CD14-positive monocyte (primary cell): ENCODE data around the gene CAMTA1. TPM values are rescaled to one million over a fixed set of nuclear protein-coding genes. Genes with fewer than 3 reads are reported as not detected.

Source experiments
- DNase-seq, 3 donors: peaks; one replicate each; pipeline ENCODE4 v3.0.0-alpha.2; 2011 to 2022
- H2AFZ ChIP-seq: 2 replicates; pipeline ENCODE4 v1.6.0; 2012; ENCODE audit warnings: mild to moderate bottlenecking, low read depth, low read length, inconsistent platforms; ENCODE audit not compliant: insufficient read depth, poor library complexity, severe bottlenecking
- H3K27ac ChIP-seq, 2 donors: 1 replicate in 1 of 2; 2 replicates in 1 of 2; pipeline ENCODE4 v1.5.1; 2012 to 2013; ENCODE audit warnings: low read length in 2 of 2, control low read depth in 1 of 2, inconsistent platforms in 1 of 2, low read depth in 1 of 2, mild to moderate bottlenecking in 1 of 2
- H3K27me3 ChIP-seq, 2 donors: one replicate each; pipeline versions ENCODE4 v1.6.0 to v1.6.1; 2011 to 2013; ENCODE audit warnings: low read length in 2 of 2; ENCODE audit not compliant: control insufficient read depth in 2 of 2, insufficient read depth in 2 of 2
- H3K36me3 ChIP-seq, 2 donors: replicated peaks in 1 of 2; 1 replicate in 1 of 2; 2 replicates in 1 of 2; pipeline versions ENCODE4 v1.5.1 to v1.6.1; 2012 to 2013; ENCODE audit warnings: low read length in 2 of 2, control low read depth in 1 of 2, inconsistent platforms in 1 of 2, mild to moderate bottlenecking in 1 of 2; ENCODE audit not compliant: insufficient read depth in 2 of 2, control insufficient read depth in 1 of 2
- H3K4me1 ChIP-seq, 2 donors: 1 replicate in 1 of 2; 2 replicates in 1 of 2; pipeline versions ENCODE4 v1.5.1 to v1.6.1; 2012 to 2013; ENCODE audit warnings: low read length in 2 of 2, control low read depth in 1 of 2, inconsistent platforms in 1 of 2, mild to moderate bottlenecking in 1 of 2, moderate library complexity in 1 of 2; ENCODE audit not compliant: insufficient read depth in 2 of 2, control insufficient read depth in 1 of 2
- H3K4me2 ChIP-seq: replicated peaks from 2 replicates; pipeline ENCODE3; 2012; ENCODE audit warnings: low read length, moderate library complexity, mild to moderate bottlenecking; ENCODE audit not compliant: poor library complexity, severe bottlenecking; ENCODE audit errors: extremely low read depth
- H3K4me3 ChIP-seq, 3 experiments: fragments of 200-600 bp in 1 of 3; sonication (generic) in 1 of 3; replicated peaks in 1 of 3; 1 replicate in 2 of 3; 2 replicates in 1 of 3; pipeline ENCODE4 v1.5.1; 2011 to 2013; ENCODE audit warnings: low read length in 3 of 3, mild to moderate bottlenecking in 3 of 3, control low read depth in 2 of 3, low read depth in 2 of 3, inconsistent platforms in 1 of 3, moderate library complexity in 1 of 3
- H3K79me2 ChIP-seq: 2 replicates; pipeline ENCODE4 v1.6.0; 2012; ENCODE audit warnings: mild to moderate bottlenecking, control low read depth, inconsistent platforms, low read length, moderate library complexity; ENCODE audit not compliant: insufficient read depth
- H3K9ac ChIP-seq: 2 replicates; pipeline ENCODE4 v1.6.0; 2017; ENCODE audit warnings: low read length, mild to moderate bottlenecking; ENCODE audit not compliant: insufficient read depth, poor library complexity, severe bottlenecking
- H3K9me3 ChIP-seq, 2 donors: replicated peaks in 1 of 2; 1 replicate in 1 of 2; 2 replicates in 1 of 2; pipeline versions ENCODE4 v1.5.1 to v1.6.1; 2012 to 2013; ENCODE audit warnings: low read length in 2 of 2, control low read depth in 1 of 2; ENCODE audit not compliant: control insufficient read depth in 1 of 2, insufficient read depth in 1 of 2
- H4K20me1 ChIP-seq: 2 replicates; pipeline ENCODE4 v1.6.0; 2012; ENCODE audit warnings: mild to moderate bottlenecking, low read length, control low read depth, moderate library complexity; ENCODE audit not compliant: insufficient read depth
- H3K27ac Mint-ChIP-seq, 7 donors: one replicate each; pipeline ENCODE4 v1.8.0; 2020; ENCODE audit warnings: mild to moderate bottlenecking in 7 of 7, mixed read lengths in 7 of 7, moderate library complexity in 6 of 7, inconsistent platforms in 2 of 7
- H3K27me3 Mint-ChIP-seq, 3 donors: one replicate each; pipeline ENCODE4 v1.8.0; 2021 to 2022; ENCODE audit warnings: low read depth in 3 of 3, mild to moderate bottlenecking in 3 of 3, mixed read lengths in 3 of 3, moderate library complexity in 3 of 3, inconsistent platforms in 1 of 3
- H3K36me3 Mint-ChIP-seq, 2 donors: one replicate each; pipeline ENCODE4 v1.8.0; 2020; ENCODE audit warnings: mixed read lengths in 2 of 2, inconsistent platforms in 1 of 2, mild to moderate bottlenecking in 1 of 2
- H3K4me1 Mint-ChIP-seq: one replicate; pipeline ENCODE4 v1.8.0; 2020; ENCODE audit warnings: mild to moderate bottlenecking, mixed read lengths
- H3K4me3 Mint-ChIP-seq, 2 donors: one replicate each; pipeline ENCODE4 v1.8.0; 2020; ENCODE audit warnings: mild to moderate bottlenecking in 2 of 2, mixed read lengths in 2 of 2, moderate library complexity in 1 of 2
- H3K9me3 Mint-ChIP-seq, 7 donors: one replicate each; pipeline ENCODE4 v1.8.0; 2020 to 2022; ENCODE audit warnings: mixed read lengths in 7 of 7, mild to moderate bottlenecking in 6 of 7, moderate library complexity in 6 of 7, inconsistent platforms in 2 of 7
- CTCF ChIP-seq: fragments of 200-600 bp; IDR thresholded peaks from one replicate; pipeline ENCODE4 v1.8.0; 2022; ENCODE audit warnings: antibody characterized with exemption, mild to moderate bottlenecking
- WGBS: methylation state at CpG from one replicate; pipeline ENCODE4 v1.1.5; 2013; ENCODE audit warnings: missing lambda C conversion rate; ENCODE audit not compliant: insufficient coverage; 5-methylcytosine and 5-hydroxymethylcytosine counted together
- intact Hi-C, 2 donors: fragments of 100-400 bp; cut with micrococcal nuclease; formaldehyde crosslinking; loops; one replicate each; pipeline versions ENCODE4 v1.15.0 to v1.15.1; 2023
- polyA plus RNA-seq, 3 donors: library from polyadenylated mRNA; depleted of rRNA in 1 of 3; unstranded in 2 of 3; stranded (reverse) in 1 of 3; fragments of 300-500 nt in 2 of 3; fragments of >200 nt in 1 of 3; fragmentation: Illumina TruSeq in 2 of 3; gene quantifications; 1 replicate in 2 of 3; 2 replicates in 1 of 3; pipeline ENCODE4 v1.2.3, GENCODE V29; 2012 to 2021

The CAMTA1 gene
- polyA plus RNA-seq, 3 donors = 52.0 to 89.6 (median 78.3) TPM

GRCh38 chr1:7642418-7642704 lies 857.1 kb downstream of the CAMTA1 start:
- no peak overlapping the region for H3K4me2 ChIP-seq
- intact Hi-C loops = loop anchor here in 1 of 2 donors (10.0 kb wide), 1 partner anchor 598 kb away; no protein-coding TSS in a partner anchor
- DNase-seq = no peak

GRCh38 chr1:7642781-7643529 lies 857.7 kb downstream of the CAMTA1 start:
- H3K27ac ChIP-seq = no peak overlapping the region
- no peak overlapping the region for H3K4me3 ChIP-seq
- no peak overlapping the region for H3K4me2 ChIP-seq
- H3K36me3 ChIP-seq = no peaks in the 10 kb centered on the region
- Mint-ChIP-seq H3K9me3 (peaks cover 0 to 3% (median 0%) of the 10 kb centered on the region in 7 donors), H3K27me3 (peaks cover 2 to 4% (median 3%) of the 10 kb centered on the region in 3 donors), H3K4me3 (no peak overlapping the region), H3K36me3 (no peaks in the 10 kb centered on the region), H3K27ac (no peak overlapping the region), H3K4me1 (no peaks in the 10 kb centered on the region)
- no peak for DNase-seq
- no peaks in the 10 kb centered on the region for H3K27me3 ChIP-seq
- no peaks in the 10 kb centered on the region for H4K20me1 ChIP-seq
- no peaks in the 10 kb centered on the region for H3K9me3 ChIP-seq
- 90% methylated on average over 1 of the region's 3 CpGs for WGBS
- no peak overlapping the region for H2AFZ ChIP-seq
- H3K9ac ChIP-seq = no peak overlapping the region
- H3K4me1 ChIP-seq = no peaks in the 10 kb centered on the region
- intact Hi-C loops = loop anchor here in 1 of 2 donors (10.0 kb wide), 1 partner anchor 598 kb away; no protein-coding TSS in a partner anchor
- no peaks in the 10 kb centered on the region for H3K79me2 ChIP-seq
- TF ChIP-seq CTCF = no peak

More at GRCh38 chr1:7642418-7642704, 857.1 kb downstream of the CAMTA1 start:
- no peaks in the 10 kb centered on the region for H3K79me2 ChIP-seq
- H3K27me3 ChIP-seq = no peaks in the 10 kb centered on the region
- H3K4me1 Mint-ChIP-seq = no peaks in the 10 kb centered on the region
- no peak overlapping the region for H3K27ac ChIP-seq
- H3K27me3 Mint-ChIP-seq = peaks cover 0 to 3% (median 0%) of the 10 kb centered on the region in 3 donors
- H3K4me3 Mint-ChIP-seq = no peak overlapping the region
- H3K9me3 ChIP-seq = no peaks in the 10 kb centered on the region
- no peak overlapping the region for H2AFZ ChIP-seq
- H3K9ac ChIP-seq = no peak overlapping the region
- H3K36me3 Mint-ChIP-seq = no peaks in the 10 kb centered on the region
- TF ChIP-seq CTCF = no peak
- H3K27ac Mint-ChIP-seq = no peak overlapping the region
- no peaks in the 10 kb centered on the region for H3K36me3 ChIP-seq
- H3K4me3 ChIP-seq = no peak overlapping the region
- 96% methylated on average over 9 of the region's 9 CpGs for whole genome bisulfite sequencing
- no peaks in the 10 kb centered on the region for H4K20me1 ChIP-seq
- peaks cover 0 to 3% (median 0%) of the 10 kb centered on the region in 7 donors for H3K9me3 Mint-ChIP-seq
- no peaks in the 10 kb centered on the region for H3K4me1 ChIP-seq
